Vagina (tissue), 2 donors: ENCODE results near the gene DLL1.

Experiments used
- POLR2A ChIP-seq, 2 donors: fragments of 450-650 bp; IDR thresholded peaks; one replicate each; pipeline ENCODE4 v1.6.1; 2017; ENCODE audit warnings: antibody characterized with exemption in 2 of 2, mild to moderate bottlenecking in 2 of 2, moderate library complexity in 2 of 2
- TF ChIP-seq, protein P1 (sequence below), 3 experiments: fragments of 450-650 bp in 2 of 3; fragments of 200-600 bp in 1 of 3; sonication (generic) in 1 of 3; IDR thresholded peaks; one replicate each; pipeline ENCODE4 v1.5.1; 2017 to 2019; ENCODE audit warnings: antibody characterized with exemption in 3 of 3, mild to moderate bottlenecking in 2 of 3, moderate library complexity in 2 of 3

DNA sequence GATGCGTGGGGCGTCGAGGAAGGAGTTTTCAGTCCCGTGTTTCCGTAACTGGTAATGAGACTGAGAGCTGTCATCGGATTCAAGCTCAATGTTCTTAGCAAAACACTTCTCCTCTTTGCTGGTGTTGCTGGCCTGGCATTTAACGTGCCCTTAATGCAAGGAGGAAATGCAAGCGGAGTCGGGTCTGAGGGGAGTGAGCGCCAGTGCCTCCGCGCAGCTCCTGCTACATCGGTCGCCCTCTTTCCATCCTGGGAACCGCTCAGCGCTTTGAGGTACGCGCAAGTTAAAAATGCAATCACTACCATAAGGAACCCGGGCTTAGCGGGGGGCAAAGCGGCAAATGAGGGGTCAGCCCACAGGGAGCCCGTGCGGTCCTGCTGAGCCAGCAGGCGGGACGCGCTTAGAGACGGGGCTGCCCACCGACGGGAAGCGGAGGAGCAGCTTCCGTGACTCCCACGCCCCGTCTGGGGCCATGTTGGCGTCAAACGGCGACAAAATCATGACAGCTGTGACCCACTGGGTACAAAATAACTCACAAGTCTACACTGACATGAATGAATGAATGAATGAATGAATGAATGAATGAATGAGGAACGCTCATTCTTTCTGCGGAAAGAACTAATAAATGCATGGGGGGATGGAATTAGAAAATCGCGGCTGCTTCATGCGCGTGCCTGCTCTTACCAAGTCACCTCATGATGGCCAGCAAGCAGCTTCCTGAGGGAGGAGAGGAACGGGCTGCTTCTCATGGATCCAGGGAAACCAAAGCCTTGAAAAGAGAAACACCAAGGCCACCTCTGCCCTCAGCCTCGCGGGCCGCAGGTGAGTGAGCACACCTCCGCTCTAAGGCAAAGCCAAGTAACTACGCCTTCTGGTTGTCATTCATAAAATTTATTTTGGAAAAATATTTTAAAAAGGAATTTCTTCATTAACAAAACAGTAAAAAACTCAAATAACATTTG lies 9.3 kb downstream of the DLL1 start:
- no peak for TF ChIP-seq POLR2A (IDR thresholded peaks at IDR 0.05)
- TF ChIP-seq, protein P1, sequence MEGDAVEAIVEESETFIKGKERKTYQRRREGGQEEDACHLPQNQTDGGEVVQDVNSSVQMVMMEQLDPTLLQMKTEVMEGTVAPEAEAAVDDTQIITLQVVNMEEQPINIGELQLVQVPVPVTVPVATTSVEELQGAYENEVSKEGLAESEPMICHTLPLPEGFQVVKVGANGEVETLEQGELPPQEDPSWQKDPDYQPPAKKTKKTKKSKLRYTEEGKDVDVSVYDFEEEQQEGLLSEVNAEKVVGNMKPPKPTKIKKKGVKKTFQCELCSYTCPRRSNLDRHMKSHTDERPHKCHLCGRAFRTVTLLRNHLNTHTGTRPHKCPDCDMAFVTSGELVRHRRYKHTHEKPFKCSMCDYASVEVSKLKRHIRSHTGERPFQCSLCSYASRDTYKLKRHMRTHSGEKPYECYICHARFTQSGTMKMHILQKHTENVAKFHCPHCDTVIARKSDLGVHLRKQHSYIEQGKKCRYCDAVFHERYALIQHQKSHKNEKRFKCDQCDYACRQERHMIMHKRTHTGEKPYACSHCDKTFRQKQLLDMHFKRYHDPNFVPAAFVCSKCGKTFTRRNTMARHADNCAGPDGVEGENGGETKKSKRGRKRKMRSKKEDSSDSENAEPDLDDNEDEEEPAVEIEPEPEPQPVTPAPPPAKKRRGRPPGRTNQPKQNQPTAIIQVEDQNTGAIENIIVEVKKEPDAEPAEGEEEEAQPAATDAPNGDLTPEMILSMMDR (IDR thresholded peaks at IDR 0.05): no peak
